ENCODE results near the gene PRKAG1.

DNA sequence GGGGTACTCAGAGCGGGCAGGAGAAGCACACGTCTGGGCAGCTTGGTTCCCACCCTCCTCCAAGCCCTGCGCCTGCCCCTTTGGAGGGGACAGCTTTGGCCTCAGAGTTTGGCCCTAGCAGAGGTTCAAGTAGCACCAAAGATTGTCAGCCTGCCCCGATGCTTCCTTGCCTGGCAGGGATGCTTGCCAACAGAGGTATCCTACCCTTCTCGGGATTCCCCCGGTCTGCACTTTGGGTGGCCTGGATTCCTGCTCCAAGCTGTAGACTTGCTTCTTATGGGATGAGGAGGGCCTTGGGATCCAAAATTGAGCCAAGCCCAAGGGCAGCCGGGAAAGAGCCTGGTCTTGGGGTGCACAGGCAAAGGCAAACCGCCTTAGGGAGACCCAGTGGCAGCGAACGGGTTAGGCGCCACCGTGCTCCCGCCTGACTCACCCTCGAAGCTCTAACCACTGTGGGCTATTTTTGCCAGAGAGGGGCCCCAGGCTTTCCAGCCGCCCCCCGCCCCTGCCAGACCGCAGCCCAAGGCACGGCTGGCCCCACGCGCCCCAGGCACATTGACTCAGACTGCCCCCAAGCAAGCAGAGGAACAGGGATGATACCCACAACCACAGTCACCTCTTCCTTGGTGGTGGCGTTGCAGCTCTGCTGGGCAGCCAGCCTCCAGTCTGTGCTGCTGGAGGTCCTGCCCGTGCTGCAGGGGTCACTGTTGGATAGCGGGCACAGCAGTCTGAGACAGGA, 46.2 kb downstream of the PRKAG1 start:
- TF ChIP-seq, protein P1, sequence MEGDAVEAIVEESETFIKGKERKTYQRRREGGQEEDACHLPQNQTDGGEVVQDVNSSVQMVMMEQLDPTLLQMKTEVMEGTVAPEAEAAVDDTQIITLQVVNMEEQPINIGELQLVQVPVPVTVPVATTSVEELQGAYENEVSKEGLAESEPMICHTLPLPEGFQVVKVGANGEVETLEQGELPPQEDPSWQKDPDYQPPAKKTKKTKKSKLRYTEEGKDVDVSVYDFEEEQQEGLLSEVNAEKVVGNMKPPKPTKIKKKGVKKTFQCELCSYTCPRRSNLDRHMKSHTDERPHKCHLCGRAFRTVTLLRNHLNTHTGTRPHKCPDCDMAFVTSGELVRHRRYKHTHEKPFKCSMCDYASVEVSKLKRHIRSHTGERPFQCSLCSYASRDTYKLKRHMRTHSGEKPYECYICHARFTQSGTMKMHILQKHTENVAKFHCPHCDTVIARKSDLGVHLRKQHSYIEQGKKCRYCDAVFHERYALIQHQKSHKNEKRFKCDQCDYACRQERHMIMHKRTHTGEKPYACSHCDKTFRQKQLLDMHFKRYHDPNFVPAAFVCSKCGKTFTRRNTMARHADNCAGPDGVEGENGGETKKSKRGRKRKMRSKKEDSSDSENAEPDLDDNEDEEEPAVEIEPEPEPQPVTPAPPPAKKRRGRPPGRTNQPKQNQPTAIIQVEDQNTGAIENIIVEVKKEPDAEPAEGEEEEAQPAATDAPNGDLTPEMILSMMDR (IDR thresholded peaks at IDR 0.05; ENCODE audit: low read length), result no peak
- TF ChIP-seq EZH2phosphoT487 (IDR thresholded peaks at IDR 0.05; ENCODE audit: low read length) (no peak), EZH2 (optimal IDR thresholded peaks at IDR 0.05; ENCODE audit: low read depth, low read length) (no peak)
